GDM1 (cell line): ENCODE data around the gene PTPRD.

Experiments used
- DNase-seq: peaks from one replicate; lab custom pipeline; 2025; lab: John Stamatoyannopoulos, UW

PTPRD gene

GRCh38 chr9:8570776-8571175 is 2042.0 kb downstream of the PTPRD start:
- DNase-seq = no peak

- DNase-seq = no peak
These were observed 2043.0 kb downstream of the PTPRD start for GRCh38 chr9:8569823-8570222.

DNA sequence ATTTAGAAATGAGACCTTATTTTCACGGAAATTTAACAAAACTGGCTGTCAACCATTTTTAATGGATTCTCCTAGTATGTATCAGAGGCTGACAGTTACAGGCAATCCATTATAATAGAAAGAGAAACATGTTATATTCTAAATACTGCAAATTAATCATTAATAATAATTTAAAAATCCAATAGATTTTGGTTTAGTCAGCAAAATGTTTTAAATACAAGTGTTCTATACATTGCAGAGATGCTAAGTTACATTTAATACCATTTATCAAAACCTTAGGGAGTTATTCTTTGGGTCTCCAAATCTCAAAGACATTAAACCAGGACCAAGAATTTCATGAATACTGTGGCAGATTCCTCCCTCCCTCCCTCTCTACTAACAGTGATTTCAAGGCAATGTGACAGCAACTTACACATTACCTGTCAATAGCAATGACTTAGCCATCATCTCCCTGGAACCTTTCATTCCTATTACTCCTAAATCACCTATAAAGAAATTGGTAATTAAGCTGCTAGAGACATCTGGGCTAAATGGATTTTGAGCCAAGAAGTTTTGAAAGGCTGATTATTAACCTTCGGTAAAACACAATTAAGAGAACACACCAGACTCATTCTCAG is 2044.7 kb downstream of the PTPRD start:
- DNase-seq = no peak

DNA sequence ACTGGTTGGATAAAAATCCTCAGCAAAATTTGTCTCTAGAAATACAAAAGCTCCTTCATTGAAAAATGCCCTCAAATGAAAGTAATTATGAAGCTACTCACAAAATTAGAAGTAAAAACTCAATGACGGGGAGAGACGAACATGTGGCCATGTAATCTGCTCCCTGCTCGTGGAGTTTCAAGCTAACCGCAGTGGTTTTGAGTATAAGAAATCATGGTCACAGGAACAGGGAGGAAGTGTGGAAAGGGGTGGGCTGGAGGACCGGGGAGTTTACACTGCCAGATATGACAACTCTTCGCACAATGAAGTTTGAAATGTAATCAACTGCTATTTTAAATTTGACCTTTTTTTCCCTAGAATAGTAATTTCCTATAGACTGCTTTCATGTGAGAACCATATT is 2047.8 kb downstream of the PTPRD start:
- peak; percentile 14 for DNase-seq

DNA sequence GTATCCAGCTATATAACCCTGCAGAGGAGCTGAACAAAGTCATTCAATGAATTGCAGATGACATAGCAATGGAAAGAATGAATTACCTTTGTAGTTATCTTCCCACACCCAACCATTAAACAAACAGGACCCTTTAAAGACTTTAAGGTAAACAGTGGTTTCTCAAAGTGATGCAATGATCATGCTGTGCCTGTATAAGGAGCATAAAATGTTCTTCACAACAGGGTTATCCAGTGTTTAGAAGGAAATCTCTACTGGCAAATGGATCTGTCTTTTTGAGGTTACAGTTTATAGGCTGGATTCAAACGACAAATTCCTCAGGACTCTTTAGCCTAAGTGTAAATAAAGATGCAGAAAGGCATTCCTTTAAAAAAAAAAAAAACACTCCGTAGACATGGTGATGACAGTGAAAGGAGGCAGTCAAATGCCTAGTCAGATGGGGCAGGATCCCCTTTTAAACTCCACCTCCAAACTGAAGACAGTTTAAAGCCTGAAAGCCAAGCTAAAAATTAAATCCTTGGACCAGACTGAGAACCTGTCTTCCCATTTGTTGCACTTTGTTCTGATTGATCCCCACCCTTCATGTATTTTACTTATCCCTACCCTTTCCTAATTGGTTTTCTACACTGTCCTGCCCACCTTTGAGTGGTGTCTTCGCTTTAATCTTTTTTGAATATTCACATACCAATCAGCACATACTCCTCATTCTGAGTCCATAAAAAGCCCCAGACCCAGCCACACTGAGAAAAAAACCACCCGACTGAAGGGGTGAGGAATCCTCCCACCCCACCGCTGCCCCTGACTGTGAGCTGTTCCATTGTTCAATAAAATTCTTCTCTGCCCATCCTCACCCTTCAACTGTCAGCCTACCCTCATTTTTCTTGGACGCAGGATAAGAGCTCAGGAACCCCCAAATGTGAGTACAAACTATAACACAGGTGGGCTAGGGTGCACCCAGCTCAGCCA is 2052.0 kb downstream of the PTPRD start:
- DNase-seq = no peak

DNA sequence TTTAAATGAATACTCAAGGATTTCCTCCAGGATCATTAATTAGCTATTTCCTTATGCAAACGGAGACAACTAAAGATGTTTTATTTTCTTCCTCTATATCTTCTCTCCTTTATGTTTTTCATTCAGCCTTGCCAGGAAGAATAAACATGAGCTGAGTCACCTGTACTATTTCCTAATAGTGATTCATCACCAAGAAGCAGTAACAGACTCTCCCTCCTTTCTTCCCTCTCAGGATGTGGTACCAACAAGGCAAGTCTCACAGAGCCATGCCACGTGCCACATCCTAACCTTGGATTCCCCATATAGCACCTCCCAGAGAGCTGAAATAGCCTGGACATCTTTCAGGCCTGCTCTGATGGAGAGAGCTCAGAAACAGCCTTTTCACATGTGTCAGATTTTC is 2054.6 kb downstream of the PTPRD start:
- no peak for DNase-seq

GRCh38 chr9:8555762-8556500 is 2056.9 kb downstream of the PTPRD start:
- no peak for DNase-seq

- no peak for DNase-seq
These were observed 2059.4 kb downstream of the PTPRD start for GRCh38 chr9:8553444-8553843.

DNA sequence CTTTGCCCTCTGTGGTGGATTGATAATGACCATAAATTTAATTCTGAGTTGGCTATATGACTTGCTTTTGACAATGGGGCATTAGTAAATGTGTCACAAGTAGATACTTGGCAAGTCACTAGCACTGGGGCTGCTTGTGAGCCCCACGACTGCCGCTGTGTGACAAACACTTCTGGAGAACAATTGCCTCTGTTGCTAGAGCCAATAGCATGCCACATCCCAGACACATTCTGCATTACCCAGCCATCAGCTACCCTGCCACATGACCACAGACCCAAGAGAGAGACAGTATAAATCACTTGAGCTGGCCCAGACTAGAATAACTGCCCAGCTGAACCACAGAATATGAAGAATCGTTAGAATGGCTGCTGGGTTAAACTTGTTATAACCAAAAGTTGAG is 2060.1 kb downstream of the PTPRD start:
- DNase-seq = no peak

- no peak for DNase-seq
These were observed 2063.6 kb downstream of the PTPRD start for GRCh38 chr9:8549214-8549613.

DNA sequence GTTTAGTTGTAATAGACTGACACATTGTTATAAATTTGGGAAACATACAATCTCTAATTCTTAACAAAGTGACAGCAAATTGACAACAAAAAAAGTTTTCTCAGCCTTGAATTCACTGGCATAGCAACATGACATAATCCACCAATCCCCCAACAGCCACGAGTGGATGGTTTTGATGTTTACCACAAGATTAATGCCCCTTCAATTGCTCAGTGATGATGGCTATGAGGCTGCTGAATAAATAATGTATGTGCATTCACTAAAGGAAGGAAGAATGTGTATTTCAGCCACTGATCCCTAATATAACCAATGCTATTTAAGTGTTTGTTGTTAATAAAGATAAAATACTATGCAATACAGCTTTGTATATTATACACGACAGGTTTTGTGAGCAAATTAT is 2069.6 kb downstream of the PTPRD start:
- no peak for DNase-seq

DNA sequence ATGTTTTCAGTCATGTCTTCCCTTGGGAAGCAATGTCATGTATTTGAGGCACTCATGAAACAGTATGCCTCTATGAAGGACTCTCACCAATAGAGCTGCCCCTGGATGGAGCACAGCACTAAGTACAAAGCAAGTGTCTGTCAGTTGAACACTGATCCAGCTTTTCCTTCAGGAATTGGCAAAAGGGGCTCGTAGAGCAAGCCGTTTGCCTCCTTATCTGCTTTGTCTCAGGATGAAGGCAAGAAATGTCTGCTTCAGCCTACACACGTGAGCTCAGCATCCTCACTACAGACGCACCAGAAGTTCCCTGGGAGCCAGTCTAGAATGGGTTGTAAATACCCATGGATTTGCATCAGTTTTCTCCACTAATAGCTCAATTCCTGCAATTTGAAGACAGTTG is 2070.3 kb downstream of the PTPRD start:
- DNase-seq = no peak

DNA sequence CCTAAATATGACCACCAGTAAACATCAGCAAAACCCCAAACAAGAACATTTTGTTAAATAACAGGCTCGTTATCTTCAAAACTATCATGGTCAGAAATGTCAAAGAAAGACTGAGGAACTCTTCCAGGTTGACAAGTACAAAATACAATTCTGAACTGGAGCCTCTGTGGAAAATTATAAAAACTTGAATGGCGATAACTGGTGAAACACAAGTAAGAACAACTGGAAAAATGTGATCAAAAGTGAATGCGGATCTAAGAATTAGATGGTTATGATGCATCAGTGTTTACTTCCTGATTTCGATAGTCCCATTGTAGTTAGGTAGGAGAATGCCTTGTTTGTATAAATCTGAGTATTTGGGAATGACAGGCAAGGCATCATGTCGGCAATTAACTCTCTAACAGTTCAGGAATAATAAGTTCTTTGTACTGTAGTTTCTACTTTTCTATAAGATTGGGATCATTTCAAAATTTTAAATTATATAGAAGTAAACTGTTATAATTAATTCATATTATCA is 2073.1 kb downstream of the PTPRD start:
- no peak for DNase-seq

DNA sequence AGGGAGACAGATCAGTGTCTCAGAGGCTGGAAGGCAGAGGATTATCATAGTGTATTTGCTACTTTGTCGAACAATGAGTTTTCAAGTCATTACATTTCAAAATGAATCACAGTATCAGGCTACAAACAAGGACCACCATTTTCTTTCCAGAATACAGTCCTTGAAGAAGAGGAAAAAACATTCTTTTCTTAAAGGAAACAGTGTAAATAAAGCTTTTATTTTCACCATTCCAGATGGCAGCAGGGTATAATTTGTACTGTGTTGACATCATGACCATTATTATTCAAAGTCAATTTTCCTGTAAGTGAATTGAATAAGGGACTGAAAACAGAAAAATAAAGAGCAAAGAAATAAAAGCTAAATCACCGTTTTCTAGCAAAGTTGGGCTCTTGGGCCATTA is 2076.0 kb downstream of the PTPRD start:
- DNase-seq = no peak

GRCh38 chr9:8534828-8535227 is 2078.0 kb downstream of the PTPRD start:
- no peak for DNase-seq

DNA sequence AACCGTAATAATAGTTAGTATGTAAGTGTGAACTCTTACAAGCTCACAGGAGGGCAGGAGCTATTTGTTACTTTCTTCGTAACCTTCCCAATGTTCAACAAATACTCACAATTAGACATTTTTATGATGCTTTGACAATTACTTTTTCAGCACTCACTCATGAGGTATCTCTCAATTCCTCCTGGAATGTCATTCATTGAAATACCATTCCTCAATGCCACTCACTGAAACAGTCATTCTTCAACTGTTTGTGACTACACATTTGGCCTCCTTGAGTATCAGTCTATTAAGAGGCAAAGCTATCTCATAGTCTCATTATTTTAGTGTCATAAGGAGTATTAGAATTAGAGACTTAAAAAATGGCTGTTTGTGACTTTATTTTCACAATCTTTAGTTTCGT is 2079.1 kb downstream of the PTPRD start:
- DNase-seq = no peak

- no peak for DNase-seq
These were observed 2080.9 kb downstream of the PTPRD start for GRCh38 chr9:8531826-8532415.

- no peak for DNase-seq
These were observed 2091.7 kb downstream of the PTPRD start for GRCh38 chr9:8521112-8521511.

DNA sequence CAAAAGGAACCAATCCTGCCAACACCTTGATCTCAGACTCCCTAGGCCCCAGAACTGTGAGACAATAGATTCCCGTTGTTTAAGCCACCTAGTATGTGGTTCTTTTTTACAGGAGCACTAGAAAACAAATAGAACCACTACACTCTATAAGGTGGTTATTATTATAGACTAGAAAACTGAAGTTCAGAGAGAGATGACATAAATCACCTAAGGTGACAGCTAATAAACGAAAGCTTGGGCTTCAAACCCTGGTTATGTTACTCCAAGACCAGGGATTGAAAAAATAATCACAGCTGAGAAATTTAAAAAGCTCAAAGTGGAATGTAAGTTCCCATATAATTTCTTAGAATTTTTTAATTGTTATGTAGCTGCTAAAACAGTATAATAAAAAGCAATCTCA is 2097.1 kb downstream of the PTPRD start:
- DNase-seq = no peak

DNA sequence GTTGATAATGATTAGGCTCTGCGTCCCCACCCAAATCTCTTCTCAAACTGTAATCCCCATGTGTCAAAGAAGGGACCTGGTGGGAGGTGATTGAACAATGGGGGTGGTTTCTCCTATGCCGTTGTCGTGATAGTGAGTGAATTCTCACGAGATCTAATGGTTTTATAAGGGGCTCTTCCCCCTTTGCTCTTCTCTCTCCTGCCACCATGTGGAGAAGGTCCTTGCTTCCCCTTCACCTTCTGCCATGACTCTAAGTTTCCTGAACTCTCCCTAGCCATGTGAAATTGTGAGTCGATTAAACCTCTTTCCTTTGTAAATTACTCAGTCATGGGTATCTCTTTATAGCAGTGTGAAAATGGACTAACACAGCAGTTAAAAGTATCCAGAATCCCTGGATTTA is 2098.0 kb downstream of the PTPRD start:
- no peak for DNase-seq

DNA sequence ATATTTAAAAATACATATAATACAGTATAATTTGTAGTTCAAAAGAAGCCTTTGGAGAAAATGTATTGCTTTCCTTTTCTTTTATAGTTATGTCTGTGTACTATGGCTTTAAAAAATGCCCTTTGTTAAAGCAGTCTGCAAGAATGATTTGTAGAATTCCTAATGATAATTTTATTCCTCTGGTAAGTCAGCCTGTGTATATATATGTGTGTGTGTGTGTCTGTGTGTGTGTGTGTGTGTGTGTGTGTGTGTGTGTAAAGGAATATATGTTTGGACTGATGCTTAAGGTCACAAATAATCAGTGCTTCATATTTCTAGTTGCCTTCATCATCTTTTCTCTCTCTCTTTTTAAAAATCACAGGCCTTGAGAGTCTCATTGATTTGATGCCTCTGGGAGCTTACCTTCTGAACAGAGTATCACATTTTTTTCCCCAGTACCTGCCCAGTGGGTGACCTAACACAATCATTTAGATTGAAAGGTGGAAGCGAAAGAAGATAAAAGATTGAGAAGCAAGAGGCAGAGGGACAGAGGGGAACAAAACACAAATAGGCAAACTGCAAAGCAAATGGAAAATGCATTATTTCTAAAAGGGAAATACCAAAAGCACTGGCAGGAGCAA is 2104.0 kb downstream of the PTPRD start:
- no peak for DNase-seq

DNA sequence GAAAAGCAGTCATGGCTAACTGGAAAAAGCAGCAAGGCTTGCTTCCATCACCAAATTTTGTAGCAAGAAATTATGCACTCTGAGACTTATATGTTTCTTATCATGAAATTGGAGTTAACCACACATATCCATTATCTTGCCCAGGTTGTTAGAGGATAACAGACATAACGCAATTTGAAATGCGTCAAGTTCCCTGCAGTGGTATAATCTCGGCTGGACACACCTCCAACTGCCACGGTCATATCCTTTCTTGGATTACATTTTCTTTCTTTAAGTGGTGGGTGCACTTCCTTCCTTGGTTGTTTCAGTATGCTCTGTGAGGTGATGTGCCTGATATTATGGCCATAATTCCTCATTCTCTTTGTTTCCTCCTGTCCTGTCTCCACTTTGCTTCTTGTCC is 2118.2 kb downstream of the PTPRD start:
- no peak for DNase-seq
